ENCODE measurements around the gene SCARF2. TPM values are rescaled to one million over a fixed set of nuclear protein-coding genes. Genes with fewer than 3 reads are reported as not detected.

SCARF2 gene
- total and polyA plus RNA-seq, 2 experiments from 2014 or later, result 1.8 to 16.6 TPM

DNA sequence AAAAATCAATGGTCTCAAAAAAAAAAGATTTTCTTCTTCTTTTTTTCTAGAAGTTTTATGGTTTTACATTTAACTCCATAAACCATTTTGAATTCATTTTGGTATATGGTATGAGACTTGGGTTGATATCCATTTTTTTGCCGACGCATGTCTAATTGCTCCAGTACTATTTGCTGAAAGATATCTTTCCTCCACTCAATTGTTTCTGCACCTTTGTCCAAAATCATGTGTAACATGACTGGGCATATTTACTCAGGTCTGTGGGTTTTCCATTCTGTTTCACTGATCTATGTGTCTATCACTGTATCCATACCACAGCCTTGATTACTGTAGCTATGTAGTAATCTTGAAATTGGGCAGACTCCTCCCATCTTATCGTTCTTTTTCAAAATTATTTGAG lies 15.6 kb upstream of the SCARF2 start:
- no peaks in the 10 kb centered on the region for H3K36me3 ChIP-seq (ENCODE audit: insufficient read depth)
- peaks cover 14% of the 10 kb centered on the region for H3K27me3 Mint-ChIP-seq (ENCODE audit: insufficient read depth, low read depth, poor library complexity)
- no peaks in the 10 kb centered on the region for H3F3A ChIP-seq (replicated peaks; ENCODE audit: low read depth)
- H3K4me3 ChIP-seq, result no peak overlapping the region
- no peaks in the 10 kb centered on the region for H3K9me3 Mint-ChIP-seq
- no peak for DNase-seq (ENCODE audit: low spot score)
- peaks cover 9% of the 10 kb centered on the region for H3K4me1 Mint-ChIP-seq
- no peaks in the 10 kb centered on the region for H3K79me2 ChIP-seq (replicated peaks; ENCODE audit: insufficient read depth)
- ATAC-seq, result no peak
- H3K4me2 ChIP-seq, result no peak overlapping the region
- no peak overlapping the region for H3K4me3 Mint-ChIP-seq
- H4K20me1 ChIP-seq (replicated peaks; ENCODE audit: insufficient read depth), result no peaks in the 10 kb centered on the region; the same call in 1 of the 2 replicates
- H3K27ac Mint-ChIP-seq, result no peak overlapping the region
- H3K4me1 ChIP-seq (ENCODE audit: insufficient read depth), result no peaks in the 10 kb centered on the region
- H3K36me3 Mint-ChIP-seq (ENCODE audit: low read depth), result no peaks in the 10 kb centered on the region
- no peak overlapping the region for H3K27ac ChIP-seq (ENCODE audit: low read depth)
- H3K9me2 ChIP-seq (ENCODE audit: insufficient read depth), result no peaks in the 10 kb centered on the region
- no peak overlapping the region for H2AFZ ChIP-seq
- H3K27me3 ChIP-seq (ENCODE audit: insufficient read depth), result peaks cover 4% of the 10 kb centered on the region; the same call in 1 of the 2 replicates
- no peak for TF ChIP-seq JUNB (IDR thresholded peaks at IDR 0.05; ENCODE audit: unreplicated experiment)
- TF ChIP-seq POLR2AphosphoS5 (IDR thresholded peaks at IDR 0.05; ENCODE audit: low read depth), result no peak
- TF ChIP-seq, protein P1, sequence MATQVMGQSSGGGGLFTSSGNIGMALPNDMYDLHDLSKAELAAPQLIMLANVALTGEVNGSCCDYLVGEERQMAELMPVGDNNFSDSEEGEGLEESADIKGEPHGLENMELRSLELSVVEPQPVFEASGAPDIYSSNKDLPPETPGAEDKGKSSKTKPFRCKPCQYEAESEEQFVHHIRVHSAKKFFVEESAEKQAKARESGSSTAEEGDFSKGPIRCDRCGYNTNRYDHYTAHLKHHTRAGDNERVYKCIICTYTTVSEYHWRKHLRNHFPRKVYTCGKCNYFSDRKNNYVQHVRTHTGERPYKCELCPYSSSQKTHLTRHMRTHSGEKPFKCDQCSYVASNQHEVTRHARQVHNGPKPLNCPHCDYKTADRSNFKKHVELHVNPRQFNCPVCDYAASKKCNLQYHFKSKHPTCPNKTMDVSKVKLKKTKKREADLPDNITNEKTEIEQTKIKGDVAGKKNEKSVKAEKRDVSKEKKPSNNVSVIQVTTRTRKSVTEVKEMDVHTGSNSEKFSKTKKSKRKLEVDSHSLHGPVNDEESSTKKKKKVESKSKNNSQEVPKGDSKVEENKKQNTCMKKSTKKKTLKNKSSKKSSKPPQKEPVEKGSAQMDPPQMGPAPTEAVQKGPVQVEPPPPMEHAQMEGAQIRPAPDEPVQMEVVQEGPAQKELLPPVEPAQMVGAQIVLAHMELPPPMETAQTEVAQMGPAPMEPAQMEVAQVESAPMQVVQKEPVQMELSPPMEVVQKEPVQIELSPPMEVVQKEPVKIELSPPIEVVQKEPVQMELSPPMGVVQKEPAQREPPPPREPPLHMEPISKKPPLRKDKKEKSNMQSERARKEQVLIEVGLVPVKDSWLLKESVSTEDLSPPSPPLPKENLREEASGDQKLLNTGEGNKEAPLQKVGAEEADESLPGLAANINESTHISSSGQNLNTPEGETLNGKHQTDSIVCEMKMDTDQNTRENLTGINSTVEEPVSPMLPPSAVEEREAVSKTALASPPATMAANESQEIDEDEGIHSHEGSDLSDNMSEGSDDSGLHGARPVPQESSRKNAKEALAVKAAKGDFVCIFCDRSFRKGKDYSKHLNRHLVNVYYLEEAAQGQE (IDR thresholded peaks at IDR 0.05; ENCODE audit: unreplicated experiment), result no peak
- no peak for TF ChIP-seq ZNF114 (CRISPR knock-in tag; IDR thresholded peaks at IDR 0.05)
- no peak for TF ChIP-seq STAT1 (IDR thresholded peaks at IDR 0.05; ENCODE audit: unreplicated experiment)
- no peak for TF ChIP-seq ZNF331 (CRISPR knock-in tag; IDR thresholded peaks at IDR 0.05; ENCODE audit: low read depth)
- no peak for TF ChIP-seq NANOG (IDR thresholded peaks at IDR 0.05; ENCODE audit: borderline replicate concordance)
- TF ChIP-seq, protein P2, sequence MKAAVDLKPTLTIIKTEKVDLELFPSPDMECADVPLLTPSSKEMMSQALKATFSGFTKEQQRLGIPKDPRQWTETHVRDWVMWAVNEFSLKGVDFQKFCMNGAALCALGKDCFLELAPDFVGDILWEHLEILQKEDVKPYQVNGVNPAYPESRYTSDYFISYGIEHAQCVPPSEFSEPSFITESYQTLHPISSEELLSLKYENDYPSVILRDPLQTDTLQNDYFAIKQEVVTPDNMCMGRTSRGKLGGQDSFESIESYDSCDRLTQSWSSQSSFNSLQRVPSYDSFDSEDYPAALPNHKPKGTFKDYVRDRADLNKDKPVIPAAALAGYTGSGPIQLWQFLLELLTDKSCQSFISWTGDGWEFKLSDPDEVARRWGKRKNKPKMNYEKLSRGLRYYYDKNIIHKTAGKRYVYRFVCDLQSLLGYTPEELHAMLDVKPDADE (IDR thresholded peaks at IDR 0.05), result no peak
- TF ChIP-seq, protein P3, sequence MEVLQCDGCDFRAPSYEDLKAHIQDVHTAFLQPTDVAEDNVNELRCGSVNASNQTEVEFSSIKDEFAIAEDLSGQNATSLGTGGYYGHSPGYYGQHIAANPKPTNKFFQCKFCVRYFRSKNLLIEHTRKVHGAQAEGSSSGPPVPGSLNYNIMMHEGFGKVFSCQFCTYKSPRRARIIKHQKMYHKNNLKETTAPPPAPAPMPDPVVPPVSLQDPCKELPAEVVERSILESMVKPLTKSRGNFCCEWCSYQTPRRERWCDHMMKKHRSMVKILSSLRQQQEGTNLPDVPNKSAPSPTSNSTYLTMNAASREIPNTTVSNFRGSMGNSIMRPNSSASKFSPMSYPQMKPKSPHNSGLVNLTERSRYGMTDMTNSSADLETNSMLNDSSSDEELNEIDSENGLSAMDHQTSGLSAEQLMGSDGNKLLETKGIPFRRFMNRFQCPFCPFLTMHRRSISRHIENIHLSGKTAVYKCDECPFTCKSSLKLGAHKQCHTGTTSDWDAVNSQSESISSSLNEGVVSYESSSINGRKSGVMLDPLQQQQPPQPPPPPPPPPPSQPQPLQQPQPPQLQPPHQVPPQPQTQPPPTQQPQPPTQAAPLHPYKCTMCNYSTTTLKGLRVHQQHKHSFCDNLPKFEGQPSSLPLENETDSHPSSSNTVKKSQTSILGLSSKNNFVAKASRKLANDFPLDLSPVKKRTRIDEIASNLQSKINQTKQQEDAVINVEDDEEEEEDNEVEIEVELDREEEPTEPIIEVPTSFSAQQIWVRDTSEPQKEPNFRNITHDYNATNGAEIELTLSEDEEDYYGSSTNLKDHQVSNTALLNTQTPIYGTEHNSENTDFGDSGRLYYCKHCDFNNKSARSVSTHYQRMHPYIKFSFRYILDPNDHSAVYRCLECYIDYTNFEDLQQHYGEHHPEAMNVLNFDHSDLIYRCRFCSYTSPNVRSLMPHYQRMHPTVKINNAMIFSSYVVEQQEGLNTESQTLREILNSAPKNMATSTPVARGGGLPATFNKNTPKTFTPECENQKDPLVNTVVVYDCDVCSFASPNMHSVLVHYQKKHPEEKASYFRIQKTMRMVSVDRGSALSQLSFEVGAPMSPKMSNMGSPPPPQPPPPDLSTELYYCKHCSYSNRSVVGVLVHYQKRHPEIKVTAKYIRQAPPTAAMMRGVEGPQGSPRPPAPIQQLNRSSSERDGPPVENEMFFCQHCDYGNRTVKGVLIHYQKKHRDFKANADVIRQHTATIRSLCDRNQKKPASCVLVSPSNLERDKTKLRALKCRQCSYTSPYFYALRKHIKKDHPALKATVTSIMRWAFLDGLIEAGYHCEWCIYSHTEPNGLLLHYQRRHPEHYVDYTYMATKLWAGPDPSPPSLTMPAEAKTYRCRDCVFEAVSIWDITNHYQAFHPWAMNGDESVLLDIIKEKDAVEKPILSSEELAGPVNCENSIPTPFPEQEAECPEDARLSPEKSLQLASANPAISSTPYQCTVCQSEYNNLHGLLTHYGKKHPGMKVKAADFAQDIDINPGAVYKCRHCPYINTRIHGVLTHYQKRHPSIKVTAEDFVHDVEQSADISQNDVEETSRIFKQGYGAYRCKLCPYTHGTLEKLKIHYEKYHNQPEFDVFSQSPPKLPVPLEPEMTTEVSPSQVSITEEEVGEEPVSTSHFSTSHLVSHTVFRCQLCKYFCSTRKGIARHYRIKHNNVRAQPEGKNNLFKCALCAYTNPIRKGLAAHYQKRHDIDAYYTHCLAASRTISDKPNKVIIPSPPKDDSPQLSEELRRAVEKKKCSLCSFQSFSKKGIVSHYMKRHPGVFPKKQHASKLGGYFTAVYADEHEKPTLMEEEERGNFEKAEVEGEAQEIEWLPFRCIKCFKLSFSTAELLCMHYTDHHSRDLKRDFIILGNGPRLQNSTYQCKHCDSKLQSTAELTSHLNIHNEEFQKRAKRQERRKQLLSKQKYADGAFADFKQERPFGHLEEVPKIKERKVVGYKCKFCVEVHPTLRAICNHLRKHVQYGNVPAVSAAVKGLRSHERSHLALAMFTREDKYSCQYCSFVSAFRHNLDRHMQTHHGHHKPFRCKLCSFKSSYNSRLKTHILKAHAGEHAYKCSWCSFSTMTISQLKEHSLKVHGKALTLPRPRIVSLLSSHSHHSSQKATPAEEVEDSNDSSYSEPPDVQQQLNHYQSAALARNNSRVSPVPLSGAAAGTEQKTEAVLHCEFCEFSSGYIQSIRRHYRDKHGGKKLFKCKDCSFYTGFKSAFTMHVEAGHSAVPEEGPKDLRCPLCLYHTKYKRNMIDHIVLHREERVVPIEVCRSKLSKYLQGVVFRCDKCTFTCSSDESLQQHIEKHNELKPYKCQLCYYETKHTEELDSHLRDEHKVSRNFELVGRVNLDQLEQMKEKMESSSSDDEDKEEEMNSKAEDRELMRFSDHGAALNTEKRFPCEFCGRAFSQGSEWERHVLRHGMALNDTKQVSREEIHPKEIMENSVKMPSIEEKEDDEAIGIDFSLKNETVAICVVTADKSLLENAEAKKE (CRISPR knock-in tag; IDR thresholded peaks at IDR 0.05), result no peak
- no peak for TF ChIP-seq EZH2phosphoT487 (IDR thresholded peaks at IDR 0.05; ENCODE audit: unreplicated experiment)
- no peak for TF ChIP-seq CREB1 (CRISPR knock-in tag; IDR thresholded peaks at IDR 0.05; ENCODE audit: low read depth)
- TF ChIP-seq EZH2 (IDR thresholded peaks at IDR 0.05; ENCODE audit: low read depth, unreplicated experiment), result no peak
- TF ChIP-seq, protein P4, sequence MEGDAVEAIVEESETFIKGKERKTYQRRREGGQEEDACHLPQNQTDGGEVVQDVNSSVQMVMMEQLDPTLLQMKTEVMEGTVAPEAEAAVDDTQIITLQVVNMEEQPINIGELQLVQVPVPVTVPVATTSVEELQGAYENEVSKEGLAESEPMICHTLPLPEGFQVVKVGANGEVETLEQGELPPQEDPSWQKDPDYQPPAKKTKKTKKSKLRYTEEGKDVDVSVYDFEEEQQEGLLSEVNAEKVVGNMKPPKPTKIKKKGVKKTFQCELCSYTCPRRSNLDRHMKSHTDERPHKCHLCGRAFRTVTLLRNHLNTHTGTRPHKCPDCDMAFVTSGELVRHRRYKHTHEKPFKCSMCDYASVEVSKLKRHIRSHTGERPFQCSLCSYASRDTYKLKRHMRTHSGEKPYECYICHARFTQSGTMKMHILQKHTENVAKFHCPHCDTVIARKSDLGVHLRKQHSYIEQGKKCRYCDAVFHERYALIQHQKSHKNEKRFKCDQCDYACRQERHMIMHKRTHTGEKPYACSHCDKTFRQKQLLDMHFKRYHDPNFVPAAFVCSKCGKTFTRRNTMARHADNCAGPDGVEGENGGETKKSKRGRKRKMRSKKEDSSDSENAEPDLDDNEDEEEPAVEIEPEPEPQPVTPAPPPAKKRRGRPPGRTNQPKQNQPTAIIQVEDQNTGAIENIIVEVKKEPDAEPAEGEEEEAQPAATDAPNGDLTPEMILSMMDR (conservative IDR thresholded peaks at IDR 0.05; ENCODE audit: low read depth in 2 of 2), result no peak

Data from GM23338 (cell line).